WTC11 (cell line): ENCODE results near the gene KRTAP5-7.

ENCODE experiments used
- ATF1 ChIP-seq: sonication (generic); formaldehyde crosslinking; IDR thresholded peaks from 2 replicates; pipeline ENCODE4 v1.8.1; 2023; ENCODE audit warnings: mild to moderate bottlenecking, moderate library complexity, missing genetic modification reagents
- CTCF ChIP-seq: fragments of 200-600 bp; IDR thresholded peaks from 2 replicates; pipeline ENCODE4 v1.8.0; 2022; ENCODE audit warnings: antibody characterized with exemption
- ESRRA ChIP-seq: sonication (generic); formaldehyde crosslinking; IDR thresholded peaks from 2 replicates; pipeline ENCODE4 v1.8.1; 2022; ENCODE audit warnings: mild to moderate bottlenecking, missing genetic modification reagents, borderline replicate concordance
- FOXK1 ChIP-seq: sonication (generic); formaldehyde crosslinking; IDR thresholded peaks from 2 replicates; pipeline ENCODE4 v1.8.0; 2022; ENCODE audit warnings: mild to moderate bottlenecking, moderate library complexity, missing genetic modification reagents
- KAT7 ChIP-seq: sonication (generic); formaldehyde crosslinking; IDR thresholded peaks from 2 replicates; pipeline ENCODE4 v1.8.1; 2023; ENCODE audit warnings: missing genetic modification reagents, mild to moderate bottlenecking, borderline replicate concordance
- SMAD3 ChIP-seq: sonication (generic); formaldehyde crosslinking; IDR thresholded peaks from 2 replicates; pipeline ENCODE4 v1.8.0; 2022; ENCODE audit warnings: missing genetic modification reagents, mild to moderate bottlenecking, borderline replicate concordance

- TF ChIP-seq CTCF: no peak
- no peak for TF ChIP-seq SMAD3
- TF ChIP-seq FOXK1 (CRISPR knock-in tag): no peak
- no peak for TF ChIP-seq ATF1 (CRISPR knock-in tag)
- no peak for TF ChIP-seq ESRRA (CRISPR knock-in tag)
- no peak for TF ChIP-seq KAT7 (CRISPR knock-in tag)
Measured at GRCh38 chr11:71499546-71499945, 27.5 kb upstream of the KRTAP5-7 start.
